A549 (cell line): ENCODE data around the gene MAGI2.

Experiments used
- CTCF ChIP-seq: fragments of >200 bp; sonication (Bioruptor Twin); formaldehyde crosslinking; IDR thresholded peaks from 3 replicates; pipeline ENCODE4 v1.5.1; 2016
- ESRRA ChIP-seq: fragments of 150-350 bp; IDR thresholded peaks from 2 replicates; pipeline ENCODE4 v1.6.1; 2014; ENCODE audit warnings: mild to moderate bottlenecking, low read length, borderline replicate concordance
- FOSL2 ChIP-seq, 2 experiments: fragments of 450-650 bp in 1 of 2; fragments of >200 bp in 1 of 2; sonication (Bioruptor Twin) in 1 of 2; formaldehyde crosslinking; IDR thresholded peaks; 2 replicates each; pipeline versions ENCODE4 v1.5.0 to v1.6.1; 2016 to 2020; ENCODE audit warnings: mild to moderate bottlenecking in 1 of 2, moderate library complexity in 1 of 2
- HOXA7 ChIP-seq: fragments of 250-450 bp; sonication (Bioruptor Pico); IDR thresholded peaks from 2 replicates; pipeline ENCODE4 v1.5.0; 2020; ENCODE audit warnings: mild to moderate bottlenecking, moderate library complexity
- REST ChIP-seq: fragments of 200-600 bp; sonication (generic); IDR thresholded peaks from 2 replicates; pipeline ENCODE4 v1.6.1; 2016; ENCODE audit warnings: antibody characterized with exemption, mild to moderate bottlenecking, moderate library complexity
- USF2 ChIP-seq: fragments of 450-650 bp; IDR thresholded peaks from 2 replicates; pipeline ENCODE4 v1.6.1; 2014; ENCODE audit warnings: antibody characterized with exemption
- ZC3H11A ChIP-seq: fragments of 450-650 bp; IDR thresholded peaks from 2 replicates; pipeline ENCODE4 v1.6.1; 2014; ENCODE audit warnings: antibody characterized with exemption, mild to moderate bottlenecking

- TF ChIP-seq ZC3H11A (no peak), USF2 (no peak), FOSL2 (IDR thresholded peaks at IDR 0.05) (no peak), FOSL2 (CRISPR knock-in tag; IDR thresholded peaks at IDR 0.05) (no peak), REST (no peak), HOXA7 (CRISPR knock-in tag) (no peak), CTCF (no peak), ESRRA (no peak)
Measured at GRCh38 chr7:78296644-78297371, 1156.7 kb downstream of the MAGI2 start.
